Measurements from ENCODE around the gene HYLS1.

- TF ChIP-seq CTCF (IDR thresholded peaks at IDR 0.05) (no peak), POLR2A (IDR thresholded peaks at IDR 0.05) (no peak)
These were observed 42.6 kb downstream of the HYLS1 start for GRCh38 chr11:125930076-125930450.
